Upper lobe of right lung (tissue), 1 donor: Measurements from ENCODE around the gene PHLDB1. TPM values are rescaled to one million over a fixed set of nuclear protein-coding genes. Genes with fewer than 3 reads are reported as not detected.
A peak's percentile ranks its signal among the peaks of the same experiment; 100 is the strongest.
"Not testable (repeated sequence)": the region's sequence is repeated elsewhere in the genome, so short reads cannot be mapped to it uniquely, and the experiment has no call there.

Experiments used
- ATAC-seq: fragments of 200-7000 bp; cut with Tn5 transposase; one replicate; pipeline ENCODE4 v1.9.1; 2020; ENCODE audit warnings: mild to moderate bottlenecking, moderate library complexity
- DNase-seq: peaks from one replicate; pipeline ENCODE4 v3.0.0-alpha.2; 2020
- H3K27ac ChIP-seq: fragments of 200-600 bp; one replicate; pipeline ENCODE4 v1.8.0; 2022
- H3K27me3 ChIP-seq: fragments of 200-600 bp; one replicate; pipeline ENCODE4 v1.8.0; 2022; ENCODE audit warnings: mild to moderate bottlenecking
- H3K36me3 ChIP-seq: fragments of 200-600 bp; one replicate; pipeline ENCODE4 v1.8.0; 2022
- H3K4me1 ChIP-seq: fragments of 200-600 bp; one replicate; pipeline ENCODE4 v1.8.0; 2022
- H3K4me3 ChIP-seq: fragments of 200-600 bp; one replicate; pipeline ENCODE4 v1.8.0; 2022; ENCODE audit warnings: mild to moderate bottlenecking
- H3K9me3 ChIP-seq: fragments of 200-600 bp; one replicate; pipeline ENCODE4 v1.8.0; 2022
- intact Hi-C: fragments of 100-400 bp; cut with DNase I; formaldehyde crosslinking; loops from one replicate; pipeline ENCODE4 v1.11.0; 2022
- long read RNA-seq: library from polyadenylated mRNA; unstranded; transcript quantifications from one replicate; pipeline ENCODE4 v2.0.0, GENCODE V29; 2021
- total RNA-seq: library from RNA; stranded (reverse); fragmentation: NEBNext Ultra II Directional; extraction: Animal tissue kit (Norgen Biotek cat#: 25700); gene quantifications from one replicate; pipeline ENCODE4 v1.2.1, GENCODE V29; 2021
- TF ChIP-seq, protein P1 (sequence below): fragments of 200-600 bp; IDR thresholded peaks from one replicate; pipeline ENCODE4 v1.8.0; 2022; ENCODE audit warnings: antibody characterized with exemption
- donor health status: DM: no; HTN: yes; CAD: no; lungs with severe emphysema.

PHLDB1 gene
- total RNA-seq: 79.6 TPM
- long read RNA-seq, full-length matches to known transcripts: 9 of 68 reads
- long read RNA-seq, partial matches to known transcripts: 43 of 68 reads
- long read RNA-seq, other reads (novel, unspliced or antisense): 16 of 68 reads

DNA sequence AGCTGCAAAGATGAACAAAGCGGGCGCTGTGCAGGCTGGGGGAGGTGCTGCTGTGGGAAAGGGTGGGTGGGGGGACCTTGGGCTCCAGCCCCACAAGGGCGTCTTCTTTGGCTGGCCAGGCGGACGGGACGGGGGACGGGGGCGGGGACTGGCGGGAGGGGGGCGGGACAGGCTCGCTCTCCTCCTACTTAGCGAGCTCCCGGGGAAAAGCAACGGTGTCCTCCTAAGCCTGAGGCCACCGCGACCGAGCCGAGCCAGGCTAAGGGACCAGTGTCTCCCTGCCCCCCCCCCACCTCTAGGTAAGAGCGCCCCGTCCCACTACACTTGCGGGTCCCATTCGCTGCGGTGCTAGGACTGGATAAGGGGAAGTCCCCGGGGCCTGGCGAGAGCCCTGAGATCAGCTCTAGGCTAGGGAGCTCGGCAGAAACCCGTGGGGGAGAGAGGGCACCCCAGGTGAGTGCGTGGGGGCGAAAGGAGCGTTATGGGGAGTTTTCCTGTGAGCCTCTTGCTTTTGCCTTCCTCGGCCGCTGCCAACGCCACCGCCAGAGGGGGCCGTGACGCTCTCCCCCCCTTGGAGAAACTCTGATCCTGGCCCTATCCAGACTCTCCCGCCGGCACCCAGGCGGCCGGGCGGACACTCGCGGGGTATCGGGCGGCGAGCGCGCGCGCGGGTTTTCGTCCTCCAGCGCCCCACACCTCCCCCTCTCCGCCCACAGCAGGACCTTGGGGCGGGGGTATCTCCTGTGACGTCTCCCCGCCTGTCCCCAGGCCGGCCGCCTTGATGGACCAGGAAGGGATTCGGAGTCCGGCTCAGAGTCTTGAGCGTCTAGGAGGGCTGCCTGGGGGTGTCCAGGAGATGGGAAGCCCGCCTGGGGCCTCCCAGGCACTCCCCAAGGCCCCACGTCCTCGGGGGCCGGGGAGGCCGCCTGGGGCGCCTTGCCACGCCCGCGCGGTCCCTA lies at the start of gene PHLDB1:
TSS of gene PHLDB1 (plus strand) at position 215 of the 959 bp plus-strand sequence. CDS start 6,222 bp downstream, outside the sequence.
- TF ChIP-seq, protein P1, sequence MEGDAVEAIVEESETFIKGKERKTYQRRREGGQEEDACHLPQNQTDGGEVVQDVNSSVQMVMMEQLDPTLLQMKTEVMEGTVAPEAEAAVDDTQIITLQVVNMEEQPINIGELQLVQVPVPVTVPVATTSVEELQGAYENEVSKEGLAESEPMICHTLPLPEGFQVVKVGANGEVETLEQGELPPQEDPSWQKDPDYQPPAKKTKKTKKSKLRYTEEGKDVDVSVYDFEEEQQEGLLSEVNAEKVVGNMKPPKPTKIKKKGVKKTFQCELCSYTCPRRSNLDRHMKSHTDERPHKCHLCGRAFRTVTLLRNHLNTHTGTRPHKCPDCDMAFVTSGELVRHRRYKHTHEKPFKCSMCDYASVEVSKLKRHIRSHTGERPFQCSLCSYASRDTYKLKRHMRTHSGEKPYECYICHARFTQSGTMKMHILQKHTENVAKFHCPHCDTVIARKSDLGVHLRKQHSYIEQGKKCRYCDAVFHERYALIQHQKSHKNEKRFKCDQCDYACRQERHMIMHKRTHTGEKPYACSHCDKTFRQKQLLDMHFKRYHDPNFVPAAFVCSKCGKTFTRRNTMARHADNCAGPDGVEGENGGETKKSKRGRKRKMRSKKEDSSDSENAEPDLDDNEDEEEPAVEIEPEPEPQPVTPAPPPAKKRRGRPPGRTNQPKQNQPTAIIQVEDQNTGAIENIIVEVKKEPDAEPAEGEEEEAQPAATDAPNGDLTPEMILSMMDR: peak; percentile 56
- intact Hi-C loops: loop anchor here (10.0 kb wide), 1 partner anchor 47 kb away; no protein-coding TSS in a partner anchor
- Histone ChIP-seq H3K9me3 (no peaks in the 10 kb centered on the region), H3K27ac (peak within 1 kb of the TSS; percentile 85), H3K36me3 (peaks cover 5% of the 10 kb centered on the region), H3K4me3 (peak within 1 kb of the TSS; percentile 68), H3K27me3 (no peaks in the 10 kb centered on the region), H3K4me1 (peaks cover 29% of the 10 kb centered on the region)
- peak; percentile 52 for ATAC-seq
- peak; percentile 81 for DNase-seq

DNA sequence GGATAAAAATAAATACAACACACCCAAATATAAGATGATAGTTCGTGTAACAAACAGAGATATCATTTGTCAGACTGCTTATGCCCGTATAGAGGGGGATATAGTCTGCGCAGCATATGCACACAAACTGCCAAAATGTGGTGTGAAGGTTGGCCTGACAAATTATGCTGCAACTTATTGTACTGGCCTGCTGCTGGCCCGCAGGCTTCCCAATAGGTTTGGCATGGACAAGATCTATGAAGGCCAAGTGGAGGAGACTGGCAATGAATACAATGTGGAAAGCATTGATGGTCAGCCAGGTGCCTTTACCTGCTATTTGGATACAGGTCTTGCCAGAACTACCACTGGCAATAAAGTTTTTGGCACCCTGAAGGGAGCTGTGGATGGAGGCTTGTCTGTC lies 46.6 kb upstream of the PHLDB1 start:
- DNase-seq: no peak
- H3K9me3 ChIP-seq: no peaks in the 10 kb centered on the region

DNA sequence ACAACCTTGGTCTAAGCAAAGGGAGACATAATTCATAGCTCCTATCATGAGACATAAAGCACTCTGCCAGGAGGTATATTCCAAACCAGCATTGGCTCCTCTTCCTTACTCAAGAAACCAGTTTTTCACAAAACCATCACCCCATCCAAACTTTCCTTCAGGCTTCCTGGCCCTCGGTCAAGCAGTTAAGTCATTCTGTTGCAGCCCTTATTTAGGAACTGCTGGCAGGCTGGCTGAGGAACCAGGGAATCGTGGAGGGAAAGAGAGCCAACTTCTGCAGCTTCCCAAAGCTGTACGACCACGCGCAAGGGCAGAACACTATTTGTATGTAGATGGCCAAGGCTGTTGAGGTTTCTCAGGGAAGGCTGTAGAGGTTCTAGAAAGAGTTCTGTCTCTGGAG lies 42.4 kb upstream of the PHLDB1 start:
- Histone ChIP-seq H3K36me3 (peaks cover 6% of the 10 kb centered on the region), H3K4me1 (peaks cover 7% of the 10 kb centered on the region), H3K27me3 (no peaks in the 10 kb centered on the region), H3K4me3 (peak overlapping the region; percentile 87), H3K9me3 (no peaks in the 10 kb centered on the region), H3K27ac (no peak overlapping the region)
- intact Hi-C loops: no loop called here
- TF ChIP-seq, protein P1: no peak
- ATAC-seq (no peak), DNase-seq (no peak)

More for the DNA sequence above, 46.6 kb upstream of the PHLDB1 start:
- TF ChIP-seq, protein P1: no peak
- intact Hi-C loops: no loop called here
- no peak overlapping the region for H3K4me3 ChIP-seq
- no peak for ATAC-seq
- no peaks in the 10 kb centered on the region for H3K27me3 ChIP-seq
- peaks cover 7% of the 10 kb centered on the region for H3K4me1 ChIP-seq
- peaks cover 41% of the 10 kb centered on the region for H3K36me3 ChIP-seq
- no peak overlapping the region for H3K27ac ChIP-seq

DNA sequence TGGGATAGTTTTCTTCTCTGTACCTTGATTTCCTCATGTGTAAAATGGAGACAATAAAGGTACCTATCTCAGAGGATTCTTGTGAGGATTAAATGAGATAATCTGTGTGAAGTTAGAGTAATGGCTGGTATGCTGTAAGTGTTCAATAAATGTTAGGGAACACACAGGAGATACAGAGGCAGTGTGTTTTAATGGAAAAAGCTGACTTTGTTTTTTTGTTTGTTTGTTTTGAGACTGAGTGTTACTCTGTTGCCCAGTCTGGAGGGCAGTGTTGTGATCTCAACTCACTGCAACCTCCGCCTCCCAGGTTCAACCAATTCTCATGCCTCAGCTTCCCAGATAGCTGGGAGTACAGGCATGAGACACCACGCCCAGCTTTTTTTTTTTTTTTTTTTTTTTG lies 37.7 kb upstream of the PHLDB1 start:
- Histone ChIP-seq H3K27me3 (no peaks in the 10 kb centered on the region), H3K27ac (no peak overlapping the region), H3K36me3 (no peaks in the 10 kb centered on the region), H3K4me1 (peaks cover 25% of the 10 kb centered on the region), H3K9me3 (no peaks in the 10 kb centered on the region), H3K4me3 (no peak overlapping the region)
- DNase-seq (no peak), ATAC-seq (no peak)
- TF ChIP-seq, protein P1: no peak
- intact Hi-C loops: no loop called here

GRCh38 chr11:118570787-118571186 lies 36.6 kb upstream of the PHLDB1 start:
- TF ChIP-seq, protein P1: no peak
- Histone ChIP-seq H3K9me3 (no peaks in the 10 kb centered on the region), H3K27ac (no peak overlapping the region), H3K27me3 (no peaks in the 10 kb centered on the region), H3K4me3 (no peak overlapping the region), H3K36me3 (no peaks in the 10 kb centered on the region), H3K4me1 (peaks cover 28% of the 10 kb centered on the region)
- intact Hi-C loops: no loop called here
- DNase-seq: no peak
- ATAC-seq: no peak

DNA sequence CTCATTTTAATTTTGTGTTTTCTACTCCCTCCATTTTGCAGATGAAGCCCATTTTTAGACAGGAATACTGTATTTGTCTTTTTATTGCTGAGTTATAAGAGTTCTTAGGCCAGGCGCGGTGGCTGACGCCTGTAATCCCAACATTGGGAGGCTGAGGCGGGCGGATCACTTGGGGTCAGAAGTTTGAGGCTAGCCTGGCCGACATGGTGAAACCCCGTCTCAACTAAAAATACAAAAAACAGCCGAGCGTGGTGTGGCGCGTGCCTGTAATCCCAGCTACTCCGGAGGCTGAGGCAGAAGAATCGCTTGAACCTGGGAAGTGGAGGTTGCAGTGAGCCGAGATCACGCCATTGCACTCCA lies 35.7 kb upstream of the PHLDB1 start:
- ATAC-seq, H3K27me3 ChIP-seq, H3K36me3 ChIP-seq, intact Hi-C loops, H3K9me3 ChIP-seq: not testable (repeated sequence)
- H3K4me1 ChIP-seq: peaks cover 34% of the 10 kb centered on the region
- peak overlapping the region; percentile 99 for H3K27ac ChIP-seq
- peak; percentile 66 for DNase-seq
- peak overlapping the region; percentile 99 for H3K4me3 ChIP-seq
